ENCODE results near the gene JADE1. TPM values are rescaled to one million over a fixed set of nuclear protein-coding genes. Genes with fewer than 3 reads are reported as not detected.

JADE1 gene
- total and polyA plus RNA-seq, 4 donors, result 5.0 to 17.6 (median 10.5) TPM

DNA sequence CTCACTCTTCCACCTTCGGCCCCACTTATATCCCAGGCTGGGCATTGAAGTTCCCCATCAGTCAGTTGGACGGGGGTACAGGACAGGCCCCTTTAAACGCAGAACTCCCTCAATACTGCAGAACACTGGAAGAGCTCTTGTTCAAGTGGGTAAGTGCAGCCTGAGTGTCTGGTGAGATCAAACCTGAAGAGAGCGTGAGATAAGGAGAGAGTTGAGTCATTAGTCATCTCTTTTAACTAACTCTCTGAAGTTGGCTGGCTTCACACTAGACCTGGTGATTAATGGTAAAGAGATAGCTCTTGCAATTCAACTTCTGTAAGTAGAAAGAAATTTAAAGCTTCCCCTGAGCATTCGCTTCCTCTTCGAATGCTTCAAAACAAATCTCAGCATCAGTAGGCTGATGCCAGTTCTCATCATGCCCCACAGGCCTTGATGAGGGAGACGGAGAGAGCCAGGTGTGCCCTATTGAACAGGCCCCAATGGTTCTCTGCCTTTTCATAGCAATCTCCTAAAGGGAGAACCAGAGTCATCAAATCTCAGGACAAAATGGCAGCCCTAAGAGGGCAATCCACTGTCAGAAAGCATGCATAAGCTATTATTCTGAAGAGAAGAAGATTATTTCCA lies 41.0 kb upstream of the JADE1 start:
- WGBS, result 90% methylated on average over 7 of the region's 7 CpGs
- Histone ChIP-seq H3K9me3 (ENCODE audit: control insufficient read depth in 4 of 4, low read length in 3 of 4) (no peaks in the 10 kb centered on the region), H3K36me3 (ENCODE audit: control insufficient read depth in 4 of 4, insufficient read depth in 3 of 4, low read depth in 1 of 4, low read length in 3 of 4) (no peaks in the 10 kb centered on the region), H3K27ac (ENCODE audit: low read depth in 1 of 2, low read length in 2 of 2) (no peak overlapping the region), H3K9ac (ENCODE audit: low read depth in 1 of 2, low read length in 2 of 2) (no peak overlapping the region), H3K4me1 (ENCODE audit: control insufficient read depth in 4 of 4, insufficient read depth in 4 of 4, low read length in 3 of 4) (no peaks in the 10 kb centered on the region), H3K4me3 (ENCODE audit: low read depth in 1 of 3, low read length in 3 of 3) (no peak overlapping the region), H3K27me3 (ENCODE audit: control insufficient read depth in 4 of 4, insufficient read depth in 4 of 4, low read length in 3 of 4) (no peaks in the 10 kb centered on the region)
- DNase-seq (ENCODE audit: low spot score), result no peak
- TF ChIP-seq NR2F2 (IDR thresholded peaks at IDR 0.05), result no peak
- TF ChIP-seq, protein P1, sequence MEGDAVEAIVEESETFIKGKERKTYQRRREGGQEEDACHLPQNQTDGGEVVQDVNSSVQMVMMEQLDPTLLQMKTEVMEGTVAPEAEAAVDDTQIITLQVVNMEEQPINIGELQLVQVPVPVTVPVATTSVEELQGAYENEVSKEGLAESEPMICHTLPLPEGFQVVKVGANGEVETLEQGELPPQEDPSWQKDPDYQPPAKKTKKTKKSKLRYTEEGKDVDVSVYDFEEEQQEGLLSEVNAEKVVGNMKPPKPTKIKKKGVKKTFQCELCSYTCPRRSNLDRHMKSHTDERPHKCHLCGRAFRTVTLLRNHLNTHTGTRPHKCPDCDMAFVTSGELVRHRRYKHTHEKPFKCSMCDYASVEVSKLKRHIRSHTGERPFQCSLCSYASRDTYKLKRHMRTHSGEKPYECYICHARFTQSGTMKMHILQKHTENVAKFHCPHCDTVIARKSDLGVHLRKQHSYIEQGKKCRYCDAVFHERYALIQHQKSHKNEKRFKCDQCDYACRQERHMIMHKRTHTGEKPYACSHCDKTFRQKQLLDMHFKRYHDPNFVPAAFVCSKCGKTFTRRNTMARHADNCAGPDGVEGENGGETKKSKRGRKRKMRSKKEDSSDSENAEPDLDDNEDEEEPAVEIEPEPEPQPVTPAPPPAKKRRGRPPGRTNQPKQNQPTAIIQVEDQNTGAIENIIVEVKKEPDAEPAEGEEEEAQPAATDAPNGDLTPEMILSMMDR (IDR thresholded peaks at IDR 0.05; ENCODE audit: low read depth, low read length, missing input control), result no peak
- TF ChIP-seq, protein P2, sequence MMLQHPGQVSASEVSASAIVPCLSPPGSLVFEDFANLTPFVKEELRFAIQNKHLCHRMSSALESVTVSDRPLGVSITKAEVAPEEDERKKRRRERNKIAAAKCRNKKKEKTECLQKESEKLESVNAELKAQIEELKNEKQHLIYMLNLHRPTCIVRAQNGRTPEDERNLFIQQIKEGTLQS (IDR thresholded peaks at IDR 0.05), result no peak
- TF ChIP-seq FOXA1 (IDR thresholded peaks at IDR 0.05), result no peak
- TF ChIP-seq RAD21 (IDR thresholded peaks at IDR 0.05), result no peak
- no peak for TF ChIP-seq FOXA2 (IDR thresholded peaks at IDR 0.05)
- TF ChIP-seq HNF4G (IDR thresholded peaks at IDR 0.05), result no peak
- TF ChIP-seq, protein P3, sequence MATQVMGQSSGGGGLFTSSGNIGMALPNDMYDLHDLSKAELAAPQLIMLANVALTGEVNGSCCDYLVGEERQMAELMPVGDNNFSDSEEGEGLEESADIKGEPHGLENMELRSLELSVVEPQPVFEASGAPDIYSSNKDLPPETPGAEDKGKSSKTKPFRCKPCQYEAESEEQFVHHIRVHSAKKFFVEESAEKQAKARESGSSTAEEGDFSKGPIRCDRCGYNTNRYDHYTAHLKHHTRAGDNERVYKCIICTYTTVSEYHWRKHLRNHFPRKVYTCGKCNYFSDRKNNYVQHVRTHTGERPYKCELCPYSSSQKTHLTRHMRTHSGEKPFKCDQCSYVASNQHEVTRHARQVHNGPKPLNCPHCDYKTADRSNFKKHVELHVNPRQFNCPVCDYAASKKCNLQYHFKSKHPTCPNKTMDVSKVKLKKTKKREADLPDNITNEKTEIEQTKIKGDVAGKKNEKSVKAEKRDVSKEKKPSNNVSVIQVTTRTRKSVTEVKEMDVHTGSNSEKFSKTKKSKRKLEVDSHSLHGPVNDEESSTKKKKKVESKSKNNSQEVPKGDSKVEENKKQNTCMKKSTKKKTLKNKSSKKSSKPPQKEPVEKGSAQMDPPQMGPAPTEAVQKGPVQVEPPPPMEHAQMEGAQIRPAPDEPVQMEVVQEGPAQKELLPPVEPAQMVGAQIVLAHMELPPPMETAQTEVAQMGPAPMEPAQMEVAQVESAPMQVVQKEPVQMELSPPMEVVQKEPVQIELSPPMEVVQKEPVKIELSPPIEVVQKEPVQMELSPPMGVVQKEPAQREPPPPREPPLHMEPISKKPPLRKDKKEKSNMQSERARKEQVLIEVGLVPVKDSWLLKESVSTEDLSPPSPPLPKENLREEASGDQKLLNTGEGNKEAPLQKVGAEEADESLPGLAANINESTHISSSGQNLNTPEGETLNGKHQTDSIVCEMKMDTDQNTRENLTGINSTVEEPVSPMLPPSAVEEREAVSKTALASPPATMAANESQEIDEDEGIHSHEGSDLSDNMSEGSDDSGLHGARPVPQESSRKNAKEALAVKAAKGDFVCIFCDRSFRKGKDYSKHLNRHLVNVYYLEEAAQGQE (IDR thresholded peaks at IDR 0.05), result no peak
- TF ChIP-seq, protein P4, sequence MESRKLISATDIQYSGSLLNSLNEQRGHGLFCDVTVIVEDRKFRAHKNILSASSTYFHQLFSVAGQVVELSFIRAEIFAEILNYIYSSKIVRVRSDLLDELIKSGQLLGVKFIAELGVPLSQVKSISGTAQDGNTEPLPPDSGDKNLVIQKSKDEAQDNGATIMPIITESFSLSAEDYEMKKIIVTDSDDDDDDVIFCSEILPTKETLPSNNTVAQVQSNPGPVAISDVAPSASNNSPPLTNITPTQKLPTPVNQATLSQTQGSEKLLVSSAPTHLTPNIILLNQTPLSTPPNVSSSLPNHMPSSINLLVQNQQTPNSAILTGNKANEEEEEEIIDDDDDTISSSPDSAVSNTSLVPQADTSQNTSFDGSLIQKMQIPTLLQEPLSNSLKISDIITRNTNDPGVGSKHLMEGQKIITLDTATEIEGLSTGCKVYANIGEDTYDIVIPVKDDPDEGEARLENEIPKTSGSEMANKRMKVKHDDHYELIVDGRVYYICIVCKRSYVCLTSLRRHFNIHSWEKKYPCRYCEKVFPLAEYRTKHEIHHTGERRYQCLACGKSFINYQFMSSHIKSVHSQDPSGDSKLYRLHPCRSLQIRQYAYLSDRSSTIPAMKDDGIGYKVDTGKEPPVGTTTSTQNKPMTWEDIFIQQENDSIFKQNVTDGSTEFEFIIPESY (IDR thresholded peaks at IDR 0.05), result no peak
- no peak for TF ChIP-seq JUND (IDR thresholded peaks at IDR 0.05)
- no peak for TF ChIP-seq EGR1 (IDR thresholded peaks at IDR 0.05; ENCODE audit: low read depth in 2 of 2)
- TF ChIP-seq YY1 (IDR thresholded peaks at IDR 0.05), result no peak
- TF ChIP-seq TAF1 (conservative IDR thresholded peaks at IDR 0.05), result no peak
- TF ChIP-seq HNF4A (conservative IDR thresholded peaks at IDR 0.05), result no peak
- no peak for TF ChIP-seq RXRA (IDR thresholded peaks at IDR 0.05)

DNA sequence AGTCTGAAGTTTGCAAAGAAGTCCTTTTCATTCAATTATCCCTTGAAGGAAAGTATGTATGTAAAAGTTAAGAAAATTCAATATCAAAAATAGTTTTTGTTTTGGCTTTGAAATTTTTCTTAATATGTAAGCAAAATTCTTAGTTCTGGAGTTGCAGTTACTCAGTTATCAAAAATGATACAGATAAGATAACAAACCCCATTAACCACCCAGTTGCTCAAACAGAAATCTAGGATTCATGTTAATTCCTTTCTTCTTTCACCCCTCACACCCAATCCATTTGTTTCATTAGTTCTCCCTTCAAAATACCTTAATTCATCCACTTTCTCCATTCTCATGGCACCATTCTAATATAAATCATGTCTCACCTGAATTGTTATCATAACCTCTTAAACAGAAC lies 40.5 kb upstream of the JADE1 start:
- no peak for DNase-seq (ENCODE audit: low spot score)
- no peaks in the 10 kb centered on the region for H3K36me3 ChIP-seq (ENCODE audit: control insufficient read depth in 4 of 4, insufficient read depth in 3 of 4, low read depth in 1 of 4, low read length in 3 of 4)
- no peak for TF ChIP-seq NR2F2 (IDR thresholded peaks at IDR 0.05)
- no peak for TF ChIP-seq EGR1 (IDR thresholded peaks at IDR 0.05; ENCODE audit: low read depth in 2 of 2)
- TF ChIP-seq, protein P4 (IDR thresholded peaks at IDR 0.05), result no peak
- no peak for TF ChIP-seq GABPA (IDR thresholded peaks at IDR 0.05 in 1 of 2, conservative IDR thresholded peaks at IDR 0.05 in 1 of 2)
- TF ChIP-seq, protein P1 (IDR thresholded peaks at IDR 0.05; ENCODE audit: low read depth, low read length, missing input control), result no peak
- TF ChIP-seq, protein P2 (IDR thresholded peaks at IDR 0.05), result no peak
- no peak for TF ChIP-seq FOXA1 (IDR thresholded peaks at IDR 0.05)
- no peak for TF ChIP-seq SP1 (IDR thresholded peaks at IDR 0.05)
- no peak for TF ChIP-seq TAF1 (conservative IDR thresholded peaks at IDR 0.05)
- no peak for TF ChIP-seq FOXA2 (IDR thresholded peaks at IDR 0.05)
- no peak for TF ChIP-seq RAD21 (IDR thresholded peaks at IDR 0.05)
- no peak overlapping the region for H3K27ac ChIP-seq (ENCODE audit: low read depth in 1 of 2, low read length in 2 of 2)
- no peaks in the 10 kb centered on the region for H3K9me3 ChIP-seq (ENCODE audit: control insufficient read depth in 4 of 4, low read length in 3 of 4)
- H3K4me3 ChIP-seq (ENCODE audit: low read depth in 1 of 3, low read length in 3 of 3), result no peak overlapping the region
- no peaks in the 10 kb centered on the region for H3K27me3 ChIP-seq (ENCODE audit: control insufficient read depth in 4 of 4, insufficient read depth in 4 of 4, low read length in 3 of 4)
- H3K4me1 ChIP-seq (ENCODE audit: control insufficient read depth in 4 of 4, insufficient read depth in 4 of 4, low read length in 3 of 4), result no peaks in the 10 kb centered on the region
- H3K9ac ChIP-seq (ENCODE audit: low read depth in 1 of 2, low read length in 2 of 2), result no peak overlapping the region
